Effector memory CD4-positive, alpha-beta T cell (primary cell): Measurements from ENCODE around the gene SENP1.

Source experiments
- DNase-seq, 3 donors: peaks; one replicate each; pipeline ENCODE4 v3.0.0-alpha.2; 2020
- H3K27ac ChIP-seq: 2 replicates; pipeline ENCODE4 v1.7.0; 2013; ENCODE audit warnings: mild to moderate bottlenecking, low read length, moderate library complexity; ENCODE audit not compliant: insufficient read depth, poor library complexity, severe bottlenecking
- H3K27me3 ChIP-seq: replicated peaks from 2 replicates; pipeline ENCODE4 v1.7.0; 2013; ENCODE audit warnings: mild to moderate bottlenecking, low read length; ENCODE audit not compliant: insufficient read depth, control insufficient read depth, poor library complexity, severe bottlenecking
- H3K36me3 ChIP-seq: 2 replicates; pipeline ENCODE4 v1.7.0; 2013; ENCODE audit warnings: mild to moderate bottlenecking, low read length, moderate library complexity; ENCODE audit not compliant: control insufficient read depth, insufficient read depth
- H3K4me1 ChIP-seq: 2 replicates; pipeline ENCODE4 v1.7.0; 2013; ENCODE audit warnings: low read length, mild to moderate bottlenecking; ENCODE audit not compliant: control insufficient read depth, insufficient read depth, poor library complexity, severe bottlenecking
- H3K4me3 ChIP-seq: 2 replicates; pipeline ENCODE4 v1.7.0; 2013; ENCODE audit warnings: low read length, low read depth, mild to moderate bottlenecking; ENCODE audit not compliant: insufficient read depth, poor library complexity, severe bottlenecking
- H3K9me3 ChIP-seq: 2 replicates; pipeline ENCODE4 v1.7.0; 2013; ENCODE audit warnings: mild to moderate bottlenecking, low read length, moderate library complexity; ENCODE audit not compliant: control insufficient read depth

SENP1 gene

DNA sequence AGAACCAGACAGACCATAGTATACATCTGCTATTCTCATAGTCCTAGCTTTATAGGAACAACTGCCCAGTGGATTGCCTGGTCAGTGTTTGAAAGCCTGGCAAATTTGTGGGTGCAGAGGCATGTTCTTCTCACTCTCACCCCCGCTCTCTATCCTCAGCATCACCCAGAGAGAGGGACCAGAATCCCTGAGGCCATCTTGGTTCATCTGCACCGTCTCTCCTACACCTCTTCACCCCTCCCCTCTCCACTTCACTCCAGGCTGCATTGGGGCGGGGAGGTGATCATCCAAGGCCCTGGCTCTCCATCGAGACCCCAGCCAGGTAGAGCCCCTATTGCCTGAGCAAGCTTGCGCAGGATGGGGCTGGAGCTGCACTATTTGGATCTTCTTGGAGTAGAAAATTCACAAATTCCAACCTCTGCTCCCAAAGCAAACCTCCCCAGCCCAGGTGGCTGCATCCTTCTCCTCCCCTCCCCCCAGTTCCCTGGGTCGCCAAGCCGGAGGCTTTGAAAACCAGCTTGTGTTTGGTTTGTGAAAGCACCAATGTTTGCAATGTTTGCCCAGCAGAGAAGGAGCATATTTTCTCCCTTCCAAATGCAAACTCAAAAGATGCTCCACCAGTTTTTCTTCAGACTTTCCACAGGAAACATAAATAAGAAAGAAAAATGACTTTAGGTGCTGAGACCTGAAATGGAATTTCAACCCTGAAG lies 83.0 kb downstream of the SENP1 start:
- no peaks in the 10 kb centered on the region for H3K36me3 ChIP-seq
- H3K4me1 ChIP-seq, result no peaks in the 10 kb centered on the region
- H3K27me3 ChIP-seq, result no peaks in the 10 kb centered on the region
- H3K27ac ChIP-seq, result no peak overlapping the region
- H3K4me3 ChIP-seq, result no peak overlapping the region
- H3K9me3 ChIP-seq, result no peaks in the 10 kb centered on the region
- no peak for DNase-seq

DNA sequence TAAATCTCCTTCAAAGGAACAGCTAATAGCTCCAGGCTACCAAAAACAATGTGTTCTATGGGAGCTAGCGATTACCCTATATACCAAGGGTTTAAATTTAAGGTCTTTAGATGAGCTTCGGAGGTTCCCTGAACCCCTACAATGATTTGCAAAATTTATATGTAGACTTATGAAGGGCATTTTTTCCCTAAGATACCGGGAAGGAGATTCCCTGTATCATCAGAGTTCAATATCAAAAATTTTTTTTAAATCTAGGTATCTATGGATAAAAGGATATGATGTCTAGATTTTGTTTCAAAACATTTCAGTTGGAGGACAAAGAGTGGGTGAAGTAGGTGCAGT lies 83.7 kb downstream of the SENP1 start:
- Histone ChIP-seq H3K9me3 (no peaks in the 10 kb centered on the region), H3K27ac (no peak overlapping the region), H3K27me3 (no peaks in the 10 kb centered on the region), H3K4me3 (no peak overlapping the region), H3K36me3 (no peaks in the 10 kb centered on the region), H3K4me1 (no peaks in the 10 kb centered on the region)
- DNase-seq, result no peak

DNA sequence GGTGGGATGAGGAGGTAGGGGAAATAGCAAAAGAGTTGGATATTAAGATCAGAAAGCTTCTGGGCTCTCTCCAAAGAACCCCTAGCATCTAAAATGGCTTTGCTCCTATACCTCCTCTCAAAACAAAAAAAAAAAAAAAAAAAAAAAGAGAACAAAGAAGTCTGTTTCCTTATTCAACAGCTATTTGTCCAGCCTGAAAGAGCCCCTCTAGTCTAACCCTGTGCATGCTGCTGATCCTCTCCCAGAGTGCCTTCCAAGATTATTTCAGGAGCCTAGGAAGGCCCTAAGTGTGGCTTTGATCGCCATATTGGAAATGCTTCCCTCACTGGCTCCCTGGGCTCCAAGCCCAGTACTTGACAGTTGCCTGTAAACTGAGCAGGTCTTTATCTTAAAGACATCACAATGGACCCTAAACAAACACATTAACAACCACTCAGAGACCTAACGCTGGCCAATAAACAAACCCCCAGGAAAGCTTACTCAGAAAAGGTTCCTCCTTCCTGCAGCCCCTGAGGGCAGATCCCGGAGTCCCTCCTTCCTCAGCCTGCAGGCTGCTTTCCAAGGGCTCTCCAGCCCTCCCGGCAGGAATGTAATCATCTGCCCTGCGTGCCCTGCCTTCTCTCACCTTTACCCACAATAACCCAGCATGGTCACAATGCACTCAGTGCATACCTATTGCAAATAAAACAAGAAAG lies 84.2 kb downstream of the SENP1 start:
- Histone ChIP-seq H3K4me1 (no peaks in the 10 kb centered on the region), H3K9me3 (no peaks in the 10 kb centered on the region), H3K27me3 (no peaks in the 10 kb centered on the region), H3K4me3 (no peak overlapping the region), H3K27ac (no peak overlapping the region), H3K36me3 (no peaks in the 10 kb centered on the region)
- no peak for DNase-seq

DNA sequence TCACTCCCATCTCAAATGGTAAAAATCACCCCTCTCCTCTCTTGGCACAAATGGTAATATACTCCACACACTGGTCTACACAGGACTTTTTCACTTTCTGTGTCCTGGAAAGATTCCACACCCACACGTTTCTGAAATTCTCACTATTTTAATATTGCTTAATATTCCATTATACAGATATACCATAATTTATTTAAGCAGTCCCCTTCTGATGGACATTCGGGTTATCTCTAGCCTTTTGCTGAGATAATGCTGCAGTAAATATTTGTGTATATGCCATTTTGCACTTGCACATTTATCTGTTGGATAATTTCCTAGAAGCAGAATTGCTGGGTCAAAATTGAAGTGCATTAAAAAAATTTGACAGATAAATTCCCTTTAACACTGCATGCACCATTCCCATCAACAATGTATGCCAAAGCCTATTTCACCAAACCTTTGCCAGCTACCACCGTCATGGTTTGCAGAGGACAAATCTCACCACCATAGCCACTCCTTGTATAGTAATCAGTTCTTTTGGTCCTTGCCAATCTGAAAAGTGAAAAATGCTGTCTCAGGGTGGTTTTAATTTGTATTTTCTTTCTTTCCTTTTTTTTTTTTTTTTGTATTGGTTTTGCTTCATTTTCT lies 86.1 kb downstream of the SENP1 start:
- Histone ChIP-seq H3K27ac (no peak overlapping the region), H3K4me3 (no peak overlapping the region), H3K9me3 (no peaks in the 10 kb centered on the region), H3K4me1 (no peaks in the 10 kb centered on the region), H3K27me3 (no peaks in the 10 kb centered on the region), H3K36me3 (no peaks in the 10 kb centered on the region)
- DNase-seq, result no peak

DNA sequence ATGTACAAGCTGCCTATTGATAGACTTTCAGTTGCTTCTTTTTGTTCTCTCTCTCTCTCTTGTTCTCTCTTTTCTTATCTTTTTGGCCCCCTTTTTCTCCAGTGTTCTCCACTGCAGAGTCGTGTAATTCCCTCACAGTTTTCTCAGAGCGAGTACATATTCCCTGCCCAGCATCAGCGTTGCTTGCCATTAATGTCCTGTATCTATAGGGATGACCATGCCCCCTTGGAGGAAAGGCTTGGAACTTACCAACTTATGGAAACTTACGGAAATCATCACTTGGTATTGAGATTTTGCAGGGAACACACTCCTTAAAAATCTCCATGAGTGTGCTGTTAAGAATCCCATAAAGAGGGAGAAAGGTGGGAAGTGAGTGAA lies 87.3 kb downstream of the SENP1 start:
- no peak for DNase-seq
- H3K27me3 ChIP-seq, result no peaks in the 10 kb centered on the region
- H3K27ac ChIP-seq, result no peak overlapping the region
- H3K4me1 ChIP-seq, result no peaks in the 10 kb centered on the region
- H3K9me3 ChIP-seq, result no peaks in the 10 kb centered on the region
- H3K36me3 ChIP-seq, result no peaks in the 10 kb centered on the region
- H3K4me3 ChIP-seq, result no peak overlapping the region

DNA sequence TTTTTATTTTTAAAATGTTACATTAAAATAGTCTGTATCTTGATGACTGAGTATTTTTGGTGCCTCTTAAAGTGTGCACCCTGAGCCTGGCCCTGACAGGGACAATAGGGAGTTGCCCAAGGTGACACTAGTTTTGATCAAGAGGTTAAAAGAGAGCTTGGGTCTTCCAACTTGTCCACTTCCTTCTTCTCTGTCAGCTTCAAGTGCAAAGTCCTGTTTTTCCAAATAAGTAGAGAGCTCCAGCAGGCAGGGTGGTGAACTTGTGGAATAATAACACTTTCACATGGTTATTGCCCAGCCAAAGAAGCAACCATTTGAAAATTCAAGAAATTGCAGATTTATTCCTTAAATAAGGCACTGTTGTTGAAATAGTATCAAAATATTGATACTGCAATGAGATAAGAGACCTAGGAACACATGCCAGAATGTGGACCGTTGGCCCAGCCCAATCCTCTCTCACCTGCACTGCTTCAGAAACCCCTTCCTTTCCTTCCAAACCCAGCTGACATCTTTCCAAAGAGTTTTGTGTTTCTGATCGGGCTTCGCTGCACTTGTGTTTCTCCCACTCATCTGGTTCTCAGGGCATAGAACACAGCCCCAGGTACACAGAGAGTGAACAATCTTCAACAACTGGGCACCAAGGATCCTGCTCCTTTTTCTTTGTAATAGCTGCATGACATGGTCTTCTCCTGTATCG lies 87.8 kb downstream of the SENP1 start:
- H3K4me3 ChIP-seq, result no peak overlapping the region
- H3K36me3 ChIP-seq, result no peaks in the 10 kb centered on the region
- no peak for DNase-seq
- H3K4me1 ChIP-seq, result no peaks in the 10 kb centered on the region
- H3K27me3 ChIP-seq, result no peaks in the 10 kb centered on the region
- no peak overlapping the region for H3K27ac ChIP-seq
- no peaks in the 10 kb centered on the region for H3K9me3 ChIP-seq

DNA sequence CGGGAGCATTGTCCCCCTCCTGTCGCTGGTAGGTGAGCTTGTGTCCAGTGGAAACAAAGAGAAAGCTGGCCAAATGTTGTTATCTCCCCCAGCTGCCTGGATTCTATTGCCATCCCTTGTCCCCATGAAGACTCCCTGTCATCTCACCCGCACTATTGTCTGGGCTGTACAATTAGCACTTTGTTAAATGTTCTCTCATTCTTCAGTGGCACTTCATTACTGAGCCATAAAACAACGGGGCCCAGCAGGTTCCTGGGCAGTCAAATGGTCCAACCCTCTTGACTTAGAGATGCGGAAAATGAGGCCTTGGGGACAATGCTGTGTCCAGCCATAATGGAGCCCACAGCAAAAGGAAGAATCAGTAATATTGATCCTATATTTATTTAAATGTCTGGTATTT lies 88.4 kb downstream of the SENP1 start:
- H3K27me3 ChIP-seq, result no peaks in the 10 kb centered on the region

DNA sequence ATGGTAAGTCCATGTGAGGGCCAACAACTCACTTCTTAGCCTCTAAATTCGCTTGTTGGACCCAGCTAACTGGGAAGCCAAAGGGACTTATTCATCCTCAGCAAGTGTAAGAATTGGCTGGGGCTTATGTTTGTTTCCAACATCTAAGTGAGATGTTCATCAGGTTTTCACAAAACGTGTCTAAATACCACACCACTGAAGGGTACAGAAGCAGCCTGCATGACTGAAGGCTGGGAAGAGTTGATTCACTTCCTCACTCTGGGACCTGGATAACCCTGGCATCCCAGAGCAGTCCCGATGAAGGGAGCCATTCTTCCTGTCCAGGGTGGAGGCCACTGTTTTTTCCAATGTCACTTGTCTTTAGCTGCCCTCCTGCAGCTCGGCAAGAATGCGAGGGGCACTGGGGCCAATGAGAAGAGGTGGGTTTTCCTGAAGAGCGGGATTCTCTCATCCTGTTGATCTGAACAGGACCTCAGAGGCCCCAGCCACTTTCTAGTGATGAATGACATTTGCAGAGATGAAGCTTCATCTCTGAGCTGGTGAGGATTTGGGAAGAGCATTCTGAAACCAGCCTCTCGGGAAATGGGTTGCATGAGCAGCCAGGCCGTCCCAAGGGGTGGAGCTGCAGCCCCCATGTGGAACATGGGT lies 89.4 kb downstream of the SENP1 start:
- H3K27me3 ChIP-seq, result no peaks in the 10 kb centered on the region
- no peak overlapping the region for H3K4me3 ChIP-seq
- no peak overlapping the region for H3K27ac ChIP-seq
- no peaks in the 10 kb centered on the region for H3K36me3 ChIP-seq
- H3K9me3 ChIP-seq, result no peaks in the 10 kb centered on the region
- no peaks in the 10 kb centered on the region for H3K4me1 ChIP-seq
- DNase-seq, result no peak

More for the DNA sequence above, 88.4 kb downstream of the SENP1 start:
- Histone ChIP-seq H3K27ac (no peak overlapping the region), H3K36me3 (no peaks in the 10 kb centered on the region), H3K9me3 (no peaks in the 10 kb centered on the region), H3K4me1 (no peaks in the 10 kb centered on the region), H3K4me3 (no peak overlapping the region)
- DNase-seq, result no peak

DNA sequence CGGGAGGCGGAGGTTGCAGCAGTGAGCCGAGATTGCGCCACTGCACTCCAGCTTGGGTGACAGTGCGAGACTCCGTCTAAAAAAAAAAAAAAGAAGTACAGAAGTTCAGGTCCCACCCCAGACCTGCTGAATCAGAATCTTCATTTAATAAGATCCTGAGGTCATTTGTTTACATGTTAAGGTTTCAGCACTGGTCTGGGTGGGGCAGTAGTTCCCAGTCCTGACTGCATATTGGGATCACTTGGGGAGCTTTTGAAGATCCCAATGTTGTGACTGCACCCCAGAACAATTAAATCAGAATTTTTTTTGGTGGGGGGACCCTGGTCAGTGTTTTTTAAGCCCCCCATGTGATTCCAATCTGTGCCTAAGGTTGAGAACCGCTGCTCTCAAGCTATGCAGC lies 89.9 kb downstream of the SENP1 start:
- Histone ChIP-seq H3K36me3 (no peaks in the 10 kb centered on the region), H3K4me1 (no peaks in the 10 kb centered on the region), H3K4me3 (no peak overlapping the region), H3K27me3 (no peaks in the 10 kb centered on the region), H3K27ac (no peak overlapping the region), H3K9me3 (no peaks in the 10 kb centered on the region)
- DNase-seq, result no peak
